Stimulated activated CD8-positive, alpha-beta memory T cell treated with anti-CD3 and anti-CD28 coated beads, Interleukin-4, amount 100 ng/mL, for 1 hour (primary cell): ENCODE results near the gene MADCAM1.
A peak's percentile ranks its signal among the peaks of the same experiment; 100 is the strongest.

Source experiments
- DNase-seq, 2 donors: peaks; one replicate each; pipeline ENCODE4 v3.0.0-alpha.2; 2020; ENCODE audit warnings: low read depth in 2 of 2, low spot score in 1 of 2

Gene MADCAM1

GRCh38 chr19:508204-509150 lies 12.2 kb downstream of the MADCAM1 start:
- DNase-seq = no peak

- peak; percentile 74 to 87 for DNase-seq
These were observed 14.4 kb downstream of the MADCAM1 start for GRCh38 chr19:510606-511100.

- DNase-seq = peak; percentile 53 to 73
These were observed 15.0 kb downstream of the MADCAM1 start for GRCh38 chr19:511101-511851.

DNA sequence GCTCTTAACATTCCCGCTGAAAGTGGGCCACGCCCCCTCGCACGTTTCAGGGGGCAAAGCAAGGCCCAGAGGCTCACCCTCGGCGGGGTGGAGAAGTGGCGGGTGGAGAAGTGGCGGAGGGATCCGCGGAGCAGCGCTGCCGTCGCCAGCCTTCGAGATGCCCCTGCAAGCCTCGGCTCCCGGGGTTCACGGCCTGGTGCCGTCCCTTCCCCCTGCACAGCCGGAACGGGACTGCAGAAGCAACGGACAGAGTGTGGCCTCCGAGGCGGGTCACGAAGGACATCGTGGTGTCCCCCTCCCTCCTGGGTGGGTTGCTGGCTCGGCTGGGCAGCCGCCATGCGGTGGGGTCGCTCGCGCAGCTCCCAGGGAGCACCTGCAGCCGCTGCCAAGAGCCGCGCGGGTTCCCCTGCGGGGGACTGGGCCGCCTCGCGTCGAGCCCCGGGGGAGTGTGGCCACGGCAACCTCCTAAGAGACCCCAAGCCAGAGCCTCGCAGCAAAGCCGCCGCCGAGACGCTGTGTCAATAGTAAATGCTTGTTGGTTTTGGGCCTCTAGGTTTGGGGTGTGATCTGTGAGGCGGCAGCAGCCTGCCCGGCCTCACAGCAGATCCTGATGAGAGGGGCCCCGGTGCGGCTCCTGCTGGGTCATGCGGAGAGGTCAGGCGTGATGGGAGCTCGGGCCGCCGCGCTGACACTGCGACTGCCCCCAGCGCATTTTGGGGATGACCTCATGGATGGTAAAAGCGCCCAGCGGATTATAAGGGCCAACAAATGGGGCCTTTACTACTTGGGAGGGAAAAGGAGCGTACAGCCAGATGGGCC lies 16.5 kb downstream of the MADCAM1 start:
- no peak for DNase-seq

DNA sequence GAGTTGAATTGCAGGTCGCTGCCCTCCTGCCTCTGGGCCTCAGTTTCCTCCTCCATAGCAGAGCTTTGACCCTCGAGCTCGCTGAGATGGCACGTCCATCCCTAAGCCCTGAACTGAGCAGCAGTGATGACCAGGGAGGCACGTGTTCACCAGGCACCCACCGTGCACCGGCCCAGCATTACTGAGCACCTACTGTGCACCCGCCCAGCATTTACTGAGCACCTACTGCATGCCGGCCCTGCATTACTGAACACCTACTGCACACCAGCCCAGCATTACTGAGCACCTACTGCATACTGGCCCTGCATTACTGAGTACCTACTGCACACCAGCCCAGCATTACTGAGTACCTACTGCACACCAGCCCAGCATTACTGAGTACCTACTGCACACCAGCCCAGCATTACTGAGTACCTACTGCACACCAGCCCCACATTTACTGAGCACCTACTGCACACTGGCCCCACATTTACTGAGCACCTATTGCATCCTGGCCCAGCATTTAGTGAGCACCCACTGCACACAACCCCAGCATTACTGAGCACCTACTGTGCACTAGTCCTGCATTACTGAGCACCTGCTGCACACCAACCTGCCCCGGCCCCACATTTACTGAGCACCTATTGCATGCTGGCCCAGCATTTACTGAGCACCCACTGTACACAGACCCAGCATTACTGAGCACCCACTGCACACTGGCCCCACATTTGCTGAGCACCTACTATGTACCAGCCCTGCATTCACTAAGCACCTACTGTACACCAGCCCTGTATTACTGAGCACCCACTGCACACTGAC lies 17.3 kb downstream of the MADCAM1 start:
- DNase-seq = no peak

DNA sequence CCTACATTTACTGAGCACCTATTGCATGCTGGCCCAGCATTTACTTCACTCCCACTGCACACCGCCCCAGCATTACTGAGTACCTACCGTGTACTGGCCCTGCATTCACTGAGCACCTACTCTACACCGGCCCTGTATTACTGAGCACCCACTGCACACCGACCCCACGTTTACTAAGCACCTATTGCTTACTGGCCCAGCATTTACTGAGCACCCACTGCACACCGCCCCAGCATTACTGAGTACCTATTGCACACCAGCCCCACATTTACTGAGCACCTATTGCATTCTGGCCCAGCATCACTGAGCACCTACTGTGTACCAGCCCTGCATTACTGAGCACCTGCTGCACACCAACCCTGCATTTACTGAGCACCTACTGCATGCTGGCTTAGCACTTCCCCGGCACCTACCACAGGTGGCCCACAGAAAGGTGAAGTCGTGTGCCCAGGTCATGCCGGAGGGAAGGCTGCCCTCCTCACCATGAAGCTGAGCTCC lies 17.9 kb downstream of the MADCAM1 start:
- no peak for DNase-seq

GRCh38 chr19:517721-518597 lies 21.7 kb downstream of the MADCAM1 start:
- DNase-seq = no peak

- DNase-seq = peak in 1 of 2 donors; percentile 25
These were observed 22.4 kb downstream of the MADCAM1 start for GRCh38 chr19:518598-519231.

DNA sequence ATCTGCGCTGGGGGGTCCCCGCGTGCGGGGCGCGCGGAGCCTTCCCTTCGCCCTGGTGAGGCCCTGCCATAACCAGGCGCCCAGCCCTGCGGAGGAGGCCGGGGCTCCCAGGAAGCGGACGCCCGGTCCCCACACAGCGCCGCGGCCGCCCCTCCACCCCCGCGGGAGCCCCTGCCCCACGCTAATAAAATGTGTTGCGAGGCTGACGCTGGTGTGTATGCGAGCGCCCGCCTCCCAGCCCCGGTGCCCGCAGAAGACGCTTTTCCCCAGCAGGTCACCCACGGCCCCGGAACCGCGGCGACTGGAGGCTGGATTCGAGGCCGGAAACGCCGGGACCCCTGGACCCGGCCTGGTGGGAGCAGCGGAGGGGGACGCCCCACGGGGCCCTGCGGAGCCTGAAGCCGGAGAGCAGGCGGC lies 23.2 kb downstream of the MADCAM1 start:
- DNase-seq = no peak

DNA sequence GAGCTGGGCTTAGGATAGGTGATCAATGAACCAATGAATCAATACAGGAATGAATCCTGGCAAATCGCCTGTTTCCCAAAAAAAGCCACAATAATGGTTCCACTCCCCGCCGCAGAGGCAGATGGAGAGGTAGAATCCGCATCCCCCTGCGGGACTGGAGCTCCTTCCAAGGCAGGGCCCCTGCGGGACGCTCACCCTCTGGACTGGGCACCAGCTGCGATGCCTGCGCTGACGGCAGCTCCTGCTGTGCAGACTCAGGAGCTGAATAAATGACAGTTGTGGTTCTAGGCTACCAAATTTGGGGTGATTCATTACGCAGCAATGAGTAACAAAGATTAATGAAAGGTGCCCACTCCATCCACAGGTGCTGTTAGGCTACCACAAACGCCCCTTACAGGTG lies 26.4 kb downstream of the MADCAM1 start:
- no peak for DNase-seq

GRCh38 chr19:524062-524674 lies 27.9 kb downstream of the MADCAM1 start:
- no peak for DNase-seq

DNA sequence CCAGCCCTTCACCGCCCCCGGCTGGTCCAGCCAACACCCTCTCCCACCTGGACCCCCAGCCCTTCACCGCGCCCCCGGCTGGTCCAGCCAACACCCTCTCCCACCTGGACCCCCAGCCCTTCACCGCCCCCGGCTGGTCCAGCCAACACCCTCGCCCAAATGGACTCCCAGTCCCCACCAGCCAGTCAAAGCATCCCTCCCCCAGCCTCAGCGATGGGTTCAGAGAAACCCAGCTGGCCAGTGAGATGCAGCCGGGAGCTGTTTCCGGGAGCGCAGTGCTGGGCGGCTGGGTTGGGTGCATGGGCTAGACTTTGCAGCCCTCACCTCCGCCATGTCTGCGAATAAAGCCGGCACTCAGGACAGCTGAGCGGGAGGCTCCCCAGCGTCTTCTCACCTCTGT lies 28.7 kb downstream of the MADCAM1 start:
- no peak for DNase-seq

DNA sequence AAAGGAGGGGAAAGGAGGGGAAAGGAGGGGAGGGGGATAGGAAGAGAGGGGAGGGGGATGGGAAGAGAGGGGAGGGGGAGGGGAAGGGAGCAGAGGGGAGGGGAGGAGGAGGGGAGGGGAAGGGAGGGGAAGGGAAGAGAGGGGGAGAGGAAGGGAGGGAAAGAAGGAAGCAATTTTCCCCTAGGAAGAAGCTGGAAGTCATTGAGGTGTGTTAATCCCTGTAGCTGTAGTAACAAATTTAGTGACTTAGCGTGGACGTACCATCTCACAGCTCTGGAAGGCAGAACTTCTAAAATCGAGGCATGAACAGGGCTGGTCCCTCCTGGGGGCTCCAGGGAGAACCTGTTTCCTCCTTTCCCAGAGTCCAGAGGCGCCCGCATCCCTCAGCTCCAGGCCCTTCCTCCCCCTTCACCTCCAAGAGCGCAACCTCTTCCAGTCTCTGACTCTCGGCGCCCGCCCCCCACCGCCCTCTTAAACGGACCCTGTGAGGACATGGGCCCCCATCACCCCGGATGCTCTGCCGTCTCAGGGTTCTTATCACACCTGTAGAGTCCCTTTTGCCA lies 29.7 kb downstream of the MADCAM1 start:
- no peak for DNase-seq

DNA sequence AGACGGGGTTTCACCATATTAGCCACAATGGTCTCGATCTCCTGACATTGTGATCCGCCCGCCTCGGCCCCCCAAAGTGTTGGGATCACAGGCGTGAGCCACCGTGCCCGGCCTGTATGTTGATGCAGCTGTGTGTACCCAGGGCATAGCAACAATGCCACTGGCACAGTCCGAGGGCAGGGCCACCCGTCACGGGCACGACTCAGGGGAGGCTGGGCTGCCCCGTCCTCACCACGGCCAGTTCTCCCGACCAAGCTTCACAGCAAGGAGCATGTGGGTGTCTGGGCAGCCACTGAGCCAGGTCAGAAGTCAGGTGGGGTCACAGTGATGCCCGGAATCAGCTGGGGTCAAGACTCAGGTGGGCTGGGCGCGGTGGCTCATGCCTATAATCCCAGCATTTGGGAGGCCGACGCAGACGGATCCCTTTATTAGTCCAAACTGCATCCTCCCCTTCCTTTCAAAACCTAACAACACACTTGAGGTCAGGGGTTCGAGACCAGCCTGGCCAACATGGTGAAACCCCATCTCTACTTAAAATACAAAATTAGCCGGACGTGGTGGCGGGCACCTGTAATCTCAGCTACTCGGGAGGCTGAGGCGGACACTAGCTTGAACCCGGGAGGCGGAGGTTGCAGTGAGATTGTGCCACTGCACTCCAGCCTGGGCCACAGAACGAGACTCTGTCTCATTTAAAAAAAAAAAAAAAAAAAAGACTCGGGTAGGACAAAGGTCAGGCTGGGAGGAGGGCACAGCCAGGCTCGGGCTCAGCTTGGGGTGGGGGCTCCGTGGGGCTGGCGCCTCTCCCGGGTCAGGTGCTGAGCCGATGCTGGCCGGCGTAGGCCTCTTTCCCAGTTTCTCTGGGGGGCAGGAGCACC lies 34.1 kb downstream of the MADCAM1 start:
- no peak for DNase-seq

DNA sequence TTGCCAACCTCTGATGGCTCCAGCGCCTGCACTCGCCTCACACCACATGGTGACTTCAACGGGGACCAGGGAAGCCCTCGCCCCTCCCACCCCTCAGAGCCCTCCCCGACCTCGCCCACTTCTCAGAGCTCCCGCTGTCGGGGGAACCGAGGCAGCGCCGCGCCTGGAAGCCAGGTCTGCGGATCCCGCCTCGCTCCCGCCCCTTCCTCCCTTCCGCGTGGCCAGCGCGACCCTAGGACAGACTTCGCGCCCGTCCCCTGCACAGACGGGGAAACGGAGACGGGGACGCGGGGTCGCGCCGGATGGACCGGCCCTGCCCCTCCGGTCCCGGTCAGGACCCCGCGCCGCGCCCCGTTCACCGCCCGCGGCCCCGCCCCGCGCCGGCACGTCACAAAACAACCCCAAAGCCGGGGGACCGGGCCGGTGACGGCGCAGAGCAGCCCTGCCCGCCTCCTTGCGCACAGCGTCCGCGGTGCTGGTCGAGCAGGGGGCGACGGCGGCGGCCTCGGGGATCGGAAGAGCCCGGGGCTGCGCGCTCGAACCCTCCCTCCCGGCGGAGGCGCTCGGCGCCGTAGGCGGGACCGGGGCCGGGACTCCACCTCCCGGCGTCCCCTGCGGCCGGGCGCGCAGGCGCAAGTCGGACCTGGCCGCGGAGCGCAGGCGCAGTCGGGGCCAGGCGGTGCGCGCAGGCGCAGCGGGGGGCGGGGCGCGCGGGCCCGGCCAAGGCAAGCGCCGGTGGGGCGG lies 34.9 kb downstream of the MADCAM1 start:
- peak; percentile 47 to 78 for DNase-seq
